T-cell (primary cell): ENCODE measurements around the gene PRR16. TPM values are rescaled to one million over a fixed set of nuclear protein-coding genes. Genes with fewer than 3 reads are reported as not detected.
"Not testable (repeated sequence)": the region's sequence is repeated elsewhere in the genome, so short reads cannot be mapped to it uniquely, and the experiment has no call there.

Source experiments
- ATAC-seq, 4 experiments: fragments of 200-7000 bp in 3 of 4; fragments of 150-1000 bp in 1 of 4; cut with Tn5 transposase; replicated peaks in 1 of 4; 1 replicate in 3 of 4; 2 replicates in 1 of 4; pipeline ENCODE4 v1.10.0; 2021; ENCODE audit warnings: moderate library complexity in 3 of 4, mild to moderate bottlenecking in 2 of 4, moderate number of reproducible peaks in 1 of 4
- CTCF ChIA-PET, 2 donors: fragments of 300-600 bp; sonication (Branson Sonifier 250); formaldehyde crosslinking; loops; one replicate each; lab custom pipeline; 2022; ENCODE audit warnings: antibody characterized with exemption in 2 of 2; lab: Charles Lee
- POLR2A ChIA-PET, 2 donors: fragments of 300-600 bp; sonication (Branson Sonifier 250); formaldehyde crosslinking; loops; one replicate each; lab custom pipeline; 2022; ENCODE audit warnings: antibody characterized with exemption in 2 of 2; lab: Charles Lee
- DNase-seq, 35 experiments: peaks; one replicate each; pipeline versions ENCODE4 v3.0.0 to v3.0.0-alpha.2; 2013 to 2023
- H3K27ac ChIP-seq: one replicate; pipeline ENCODE4 v1.5.1; 2013; ENCODE audit warnings: low read length
- H3K27me3 ChIP-seq, 2 experiments: replicated peaks in 1 of 2; 1 replicate in 1 of 2; 2 replicates in 1 of 2; pipeline versions ENCODE4 v1.6.1 to v1.7.0; 2013; ENCODE audit warnings: low read length in 1 of 2, mixed read lengths in 1 of 2; ENCODE audit not compliant: control insufficient read depth in 2 of 2, insufficient read depth in 2 of 2; ENCODE audit errors: extremely low read depth in 1 of 2
- H3K36me3 ChIP-seq, 2 donors: 1 replicate in 1 of 2; 2 replicates in 1 of 2; pipeline versions ENCODE4 v1.6.1 to v1.7.0; 2013; ENCODE audit warnings: low read length in 1 of 2; ENCODE audit not compliant: control insufficient read depth in 2 of 2, insufficient read depth in 1 of 2; ENCODE audit errors: extremely low read depth in 1 of 2
- H3K4me1 ChIP-seq, 2 experiments: 1 replicate in 1 of 2; 2 replicates in 1 of 2; pipeline versions ENCODE4 v1.6.1 to v1.7.0; 2013; ENCODE audit warnings: low read length in 2 of 2, mixed read lengths in 1 of 2; ENCODE audit not compliant: insufficient read depth in 2 of 2, control insufficient read depth in 1 of 2; ENCODE audit errors: extremely low read depth in 1 of 2
- H3K4me3 ChIP-seq, 2 donors: 1 replicate in 1 of 2; 2 replicates in 1 of 2; pipeline versions ENCODE4 v1.5.1 to v1.7.0; 2013; ENCODE audit warnings: mild to moderate bottlenecking in 2 of 2, low read length in 1 of 2, moderate library complexity in 1 of 2; ENCODE audit not compliant: control insufficient read depth in 1 of 2; ENCODE audit errors: extremely low read depth in 1 of 2
- H3K9me3 ChIP-seq: 2 replicates; pipeline ENCODE4 v1.7.0; 2013
- H3K27ac Mint-ChIP-seq, 2 donors: one replicate each; pipeline ENCODE4 v1.8.0; 2020 to 2021; ENCODE audit warnings: mild to moderate bottlenecking in 2 of 2, mixed read lengths in 2 of 2
- H3K27me3 Mint-ChIP-seq, 2 donors: one replicate each; pipeline ENCODE4 v1.8.0; 2021 to 2022; ENCODE audit warnings: mixed read lengths in 2 of 2
- H3K36me3 Mint-ChIP-seq: one replicate; pipeline ENCODE4 v1.8.0; 2021; ENCODE audit warnings: mixed read lengths
- H3K4me1 Mint-ChIP-seq, 3 donors: one replicate each; pipeline ENCODE4 v1.8.0; 2020 to 2022; ENCODE audit warnings: mixed read lengths in 3 of 3, mild to moderate bottlenecking in 1 of 3
- H3K4me3 Mint-ChIP-seq, 3 donors: one replicate each; pipeline ENCODE4 v1.8.0; 2020 to 2022; ENCODE audit warnings: mild to moderate bottlenecking in 3 of 3, mixed read lengths in 3 of 3, moderate library complexity in 3 of 3
- H3K9me3 Mint-ChIP-seq, 3 donors: one replicate each; pipeline ENCODE4 v1.8.0; 2020 to 2022; ENCODE audit warnings: mixed read lengths in 3 of 3
- WGBS: methylation state at CpG from one replicate; pipeline ENCODE4 v1.1.5; 2013; ENCODE audit warnings: missing lambda C conversion rate; ENCODE audit not compliant: insufficient coverage; 5-methylcytosine and 5-hydroxymethylcytosine counted together
- total RNA-seq, 35 experiments: library from RNA in 6 of 35; stranded (reverse) in 6 of 35; fragments of 120-200 nt in 1 of 35; gene quantifications; one replicate each; pipeline versions ENCODE4 v1.2.1 to v1.2.4 and lab custom pipeline; 2013 to 2026

The PRR16 gene
- total RNA-seq, 5 donors from 2014 or later (not counting 1 experiment from before 2014, with no cell fraction given): not detected

- H3K36me3 Mint-ChIP-seq: no peaks in the 10 kb centered on the region
- H3K27ac ChIP-seq: no peak overlapping the region
- H3K4me3 Mint-ChIP-seq: no peak overlapping the region
- DNase-seq: no peak
- CTCF ChIA-PET: interaction anchor here in 1 of 2 donors (0.6 kb wide), 1 partner anchor 9 kb away, joined by 3 read pairs; no protein-coding TSS in a partner anchor
- H3K9me3 Mint-ChIP-seq: no peaks in the 10 kb centered on the region
- no peaks in the 10 kb centered on the region for H3K4me1 ChIP-seq
- H3K27me3 Mint-ChIP-seq: no peaks in the 10 kb centered on the region
- H3K4me1 Mint-ChIP-seq: peaks cover 0 to 8% (median 7%) of the 10 kb centered on the region in 3 donors
- no CpG with 5 or more reads among the region's 3 CpGs for WGBS
- no peak for ATAC-seq
- H3K27me3 ChIP-seq: no peaks in the 10 kb centered on the region
- H3K27ac Mint-ChIP-seq: no peak overlapping the region
- H3K9me3 ChIP-seq: no peaks in the 10 kb centered on the region
- H3K4me3 ChIP-seq: no peak overlapping the region
- POLR2A ChIA-PET: no interaction called here
- H3K36me3 ChIP-seq: no peaks in the 10 kb centered on the region
Observed at GRCh38 chr5:120456006-120456405, 8.1 kb upstream of the PRR16 start.

- ChIA-PET POLR2A (no interaction called here), CTCF (no interaction called here)
- peaks cover 4 to 8% of the 10 kb centered on the region in 2 donors for H3K27me3 Mint-ChIP-seq
- Histone ChIP-seq H3K27ac (no peak overlapping the region), H3K9me3 (no peaks in the 10 kb centered on the region), H3K4me1 (no peaks in the 10 kb centered on the region), H3K36me3 (no peaks in the 10 kb centered on the region), H3K4me3 (peak overlapping the region; percentile 40 to 44), H3K27me3 (no peaks in the 10 kb centered on the region)
- peak in 3 of 4 experiments; percentile 54 to 71 (median 60) for ATAC-seq
- peaks cover 0 to 8% (median 7%) of the 10 kb centered on the region in 3 donors for H3K4me1 Mint-ChIP-seq
- DNase-seq: peak in 24 of 35 experiments; percentile 1 to 41 (median 13)
- no peaks in the 10 kb centered on the region for H3K9me3 Mint-ChIP-seq
- no peak overlapping the region for H3K27ac Mint-ChIP-seq
- H3K36me3 Mint-ChIP-seq: no peaks in the 10 kb centered on the region
- 51% methylated on average over 6 of the region's 20 CpGs for WGBS
- peak overlapping the region; percentile 68 to 78 (median 71) for H3K4me3 Mint-ChIP-seq
Observed at GRCh38 chr5:120457839-120458507, 6.1 kb upstream of the PRR16 start.

GRCh38 chr5:120458508-120458847 lies 5.6 kb upstream of the PRR16 start:
- peak overlapping the region in 1 of 2 donors; percentile 40 for H3K4me3 ChIP-seq
- ATAC-seq, H3K27me3 ChIP-seq, H3K27ac ChIP-seq, CTCF ChIA-PET, H3K36me3 Mint-ChIP-seq, POLR2A ChIA-PET, H3K36me3 ChIP-seq, H3K4me1 Mint-ChIP-seq, H3K4me1 ChIP-seq, DNase-seq, H3K9me3 Mint-ChIP-seq, H3K27ac Mint-ChIP-seq, H3K9me3 ChIP-seq: not testable (repeated sequence)
- Mint-ChIP-seq H3K4me3 (peak overlapping the region in 2 of 3 donors; percentile 68 to 78), H3K27me3 (peaks cover 9 to 13% of the 10 kb centered on the region in 2 donors)
- WGBS: no CpG with 5 or more reads among the region's 2 CpGs

- Histone ChIP-seq H3K4me1 (peaks cover 4 to 10% of the 10 kb centered on the region in 2 experiments), H3K4me3 (no peak overlapping the region), H3K9me3 (no peaks in the 10 kb centered on the region), H3K27ac (no peak overlapping the region), H3K27me3 (peaks cover 3 to 18% of the 10 kb centered on the region in 2 experiments), H3K36me3 (no peaks in the 10 kb centered on the region)
- Mint-ChIP-seq H3K27ac (no peak overlapping the region), H3K27me3 (peaks cover 27 to 32% of the 10 kb centered on the region in 2 donors), H3K4me1 (peaks cover 4 to 21% (median 13%) of the 10 kb centered on the region in 3 donors), H3K9me3 (no peaks in the 10 kb centered on the region), H3K4me3 (no peak overlapping the region), H3K36me3 (no peaks in the 10 kb centered on the region)
- POLR2A ChIA-PET: no interaction called here
- WGBS: no CpG with 5 or more reads among the region's 2 CpGs
- CTCF ChIA-PET: no interaction called here
- DNase-seq (no peak), ATAC-seq (no peak)
Observed at GRCh38 chr5:120461251-120461650, 2.8 kb upstream of the PRR16 start.

GRCh38 chr5:120463006-120463680 lies 957 bp upstream of the PRR16 start:
- no peaks in the 10 kb centered on the region for H3K9me3 Mint-ChIP-seq
- ATAC-seq (no peak), DNase-seq (no peak)
- H3K4me1 Mint-ChIP-seq: peaks cover 4 to 14% (median 5%) of the 10 kb centered on the region in 3 donors
- WGBS: 38% methylated on average over 2 of the region's 5 CpGs
- peaks cover 32 to 35% of the 10 kb centered on the region in 2 donors for H3K27me3 Mint-ChIP-seq
- ChIA-PET POLR2A (interaction anchor here in 1 of 2 donors (0.6 kb wide), 1 partner anchor 117 kb away, joined by 6 read pairs; no protein-coding TSS in a partner anchor), CTCF (interaction anchor here in 1 of 2 donors (0.7 kb wide), 1 partner anchor 1094 kb away, joined by 7 read pairs; no protein-coding TSS in a partner anchor)
- no peaks in the 10 kb centered on the region for H3K36me3 ChIP-seq
- no peak overlapping the region for H3K4me3 ChIP-seq
- no peaks in the 10 kb centered on the region for H3K9me3 ChIP-seq
- peaks cover 4 to 10% of the 10 kb centered on the region in 2 experiments for H3K4me1 ChIP-seq
- no peaks in the 10 kb centered on the region for H3K36me3 Mint-ChIP-seq
- H3K27ac ChIP-seq: no peak overlapping the region
- H3K27ac Mint-ChIP-seq: peak overlapping the region in 1 of 2 donors; percentile 27
- H3K4me3 Mint-ChIP-seq: peak overlapping the region in 2 of 3 donors; percentile 35 to 50
- H3K27me3 ChIP-seq: peaks cover 3 to 18% of the 10 kb centered on the region in 2 experiments

- Mint-ChIP-seq H3K36me3 (no peaks in the 10 kb centered on the region), H3K4me1 (peaks cover 4 to 14% (median 5%) of the 10 kb centered on the region in 3 donors), H3K27ac (no peak overlapping the region), H3K9me3 (no peaks in the 10 kb centered on the region), H3K4me3 (peak overlapping the region; percentile 39 to 50 (median 44)), H3K27me3 (peaks cover 32 to 35% of the 10 kb centered on the region in 2 donors)
- Histone ChIP-seq H3K4me3 (peak overlapping the region in 1 of 2 donors; percentile 46), H3K9me3 (no peaks in the 10 kb centered on the region), H3K27ac (no peak overlapping the region), H3K36me3 (no peaks in the 10 kb centered on the region), H3K27me3 (peaks cover 3 to 18% of the 10 kb centered on the region in 2 experiments), H3K4me1 (peaks cover 4 to 10% of the 10 kb centered on the region in 2 experiments)
- 2% methylated on average over 11 of the region's 33 CpGs for WGBS
- ChIA-PET POLR2A (no interaction called here), CTCF (no interaction called here)
- DNase-seq (no peak), ATAC-seq (peak in 1 of 4 experiments; percentile 30)
Observed at GRCh38 chr5:120464627-120465435, 731 bp downstream of the PRR16 start.
